Thoracic aorta (tissue), 2 donors: ENCODE results near the gene MAFF. TPM values are rescaled to one million over a fixed set of nuclear protein-coding genes. Genes with fewer than 3 reads are reported as not detected.
A peak's percentile ranks its signal among the peaks of the same experiment; 100 is the strongest.

Source experiments
- ATAC-seq: fragments of 150-250 bp; one replicate; pipeline ENCODE4 v1.8.0; 2017; ENCODE audit warnings: low read depth; ENCODE audit not compliant: insufficient number of reproducible peaks, low FRiP score
- DNase-seq: peaks from one replicate; pipeline ENCODE4 v3.0.0-alpha.2; 2020; ENCODE audit warnings: low spot score
- H3K27ac ChIP-seq, 2 donors: fragments of 200-600 bp; sonication (generic); 1 replicate in 1 of 2; 2 replicates in 1 of 2; pipeline ENCODE4 v1.5.1; 2016; ENCODE audit warnings: mild to moderate bottlenecking in 2 of 2, moderate library complexity in 2 of 2
- H3K27me3 ChIP-seq: fragments of 200-600 bp; sonication (generic); replicated peaks from 2 replicates; pipeline ENCODE4 v1.6.0; 2016; ENCODE audit warnings: mild to moderate bottlenecking; ENCODE audit not compliant: insufficient read depth
- H3K36me3 ChIP-seq: fragments of 200-600 bp; sonication (generic); one replicate; pipeline ENCODE4 v1.5.1; 2016
- H3K4me1 ChIP-seq, 2 donors: fragments of 200-600 bp; sonication (generic); 1 replicate in 1 of 2; 2 replicates in 1 of 2; pipeline versions ENCODE4 v1.5.1 to v1.6.0; 2016; ENCODE audit warnings: low read depth in 2 of 2, mild to moderate bottlenecking in 1 of 2; ENCODE audit not compliant: control insufficient read depth in 1 of 2
- H3K4me3 ChIP-seq: fragments of 200-600 bp; sonication (generic); 2 replicates; pipeline ENCODE4 v1.5.1; 2016; ENCODE audit warnings: mild to moderate bottlenecking
- H3K9me3 ChIP-seq: fragments of 200-600 bp; sonication (generic); 2 replicates; pipeline ENCODE4 v1.5.1; 2016
- CTCF ChIP-seq: fragments of 200-600 bp; sonication (generic); IDR thresholded peaks from one replicate; pipeline ENCODE4 v1.5.1; 2019; ENCODE audit warnings: antibody characterized with exemption
- total RNA-seq, 2 donors: library from RNA; depleted of rRNA; stranded (reverse); fragments of >200 nt; gene quantifications; one replicate each; pipeline versions ENCODE4 v1.1.0 to v1.2.3, GENCODE V29; 2016

Gene MAFF
- total RNA-seq, 2 donors from 2014 or later: 97.6 to 111 TPM

- TF ChIP-seq CTCF: no peak
- peaks cover 0 to 30% of the 10 kb centered on the region in 2 donors for H3K4me1 ChIP-seq
- no peaks in the 10 kb centered on the region for H3K9me3 ChIP-seq
- H3K36me3 ChIP-seq: peaks cover 2% of the 10 kb centered on the region
- no peak overlapping the region for H3K4me3 ChIP-seq
- H3K27me3 ChIP-seq: no peaks in the 10 kb centered on the region
- no peak overlapping the region for H3K27ac ChIP-seq
- no peak for ATAC-seq
- no peak for DNase-seq
These were observed 31.3 kb upstream of the MAFF start for GRCh38 chr22:38170469-38170868.

GRCh38 chr22:38171927-38172831 is 29.6 kb upstream of the MAFF start:
- no peak for DNase-seq
- Histone ChIP-seq H3K4me1 (peaks cover 0 to 37% of the 10 kb centered on the region in 2 donors), H3K27me3 (no peaks in the 10 kb centered on the region), H3K36me3 (no peaks in the 10 kb centered on the region), H3K4me3 (no peak overlapping the region), H3K9me3 (no peaks in the 10 kb centered on the region), H3K27ac (peak overlapping the region in 1 of 2 donors; percentile 9)
- ATAC-seq: no peak
- TF ChIP-seq CTCF: no peak

DNA sequence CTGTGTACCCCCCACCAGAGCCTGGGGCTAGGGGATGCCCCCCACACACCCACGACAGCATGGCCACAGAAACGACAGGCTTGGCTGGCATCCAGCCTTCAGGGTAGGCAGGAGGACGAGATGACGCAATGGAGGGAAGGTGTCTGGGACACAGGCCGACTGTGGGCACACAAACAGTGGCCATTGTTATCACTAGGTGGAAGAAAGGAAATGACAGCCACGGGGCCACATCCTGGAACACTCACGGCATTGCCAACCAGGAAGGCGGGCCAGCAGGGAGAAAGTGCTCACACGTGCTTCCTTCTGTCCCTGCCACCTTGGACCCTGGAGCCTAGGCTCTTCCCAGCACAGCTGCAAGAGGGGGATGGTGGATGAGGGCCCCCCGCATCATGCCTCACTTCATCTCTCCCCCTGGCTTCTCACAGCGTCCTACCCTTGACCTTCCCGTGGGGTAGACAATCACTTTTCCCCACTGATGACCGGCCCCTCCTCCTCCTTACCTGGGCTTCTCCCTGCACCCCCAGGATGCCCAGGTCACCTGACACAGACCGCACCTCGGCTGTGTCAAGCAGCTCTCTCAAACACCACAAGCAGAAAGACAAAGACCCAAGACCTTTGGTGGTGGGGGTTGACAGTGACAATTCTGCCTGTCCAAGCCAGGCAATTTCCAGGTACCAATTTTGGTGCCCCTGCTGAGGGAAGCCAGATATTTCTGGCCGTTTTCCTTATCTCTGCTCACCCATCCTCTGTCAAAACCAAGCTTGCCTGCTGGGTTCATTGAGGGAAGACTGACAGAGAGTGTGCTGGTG is 28.8 kb upstream of the MAFF start:
- DNase-seq (no peak), ATAC-seq (no peak)
- no peak overlapping the region for H3K4me3 ChIP-seq
- H3K4me1 ChIP-seq: peaks cover 4 to 37% of the 10 kb centered on the region in 2 donors
- H3K27me3 ChIP-seq: no peaks in the 10 kb centered on the region
- TF ChIP-seq CTCF: no peak
- H3K27ac ChIP-seq: no peak overlapping the region
- H3K9me3 ChIP-seq: no peaks in the 10 kb centered on the region
- H3K36me3 ChIP-seq: no peaks in the 10 kb centered on the region

DNA sequence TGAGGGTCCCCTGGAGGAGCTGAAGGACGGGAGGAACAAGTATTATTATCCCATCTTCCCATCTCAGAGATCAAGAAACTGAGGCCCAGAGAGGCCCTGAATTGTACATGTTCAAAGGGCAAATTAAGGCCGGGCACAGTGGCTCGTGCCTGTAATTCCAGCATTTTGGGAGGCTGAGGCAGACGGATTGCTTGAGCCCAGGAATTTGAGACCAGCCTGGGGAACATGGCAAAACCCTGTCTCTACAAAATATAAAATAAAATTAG is 28.2 kb upstream of the MAFF start:
- no peak for ATAC-seq
- Histone ChIP-seq H3K27me3 (no peaks in the 10 kb centered on the region), H3K27ac (no peak overlapping the region)

More for the DNA sequence above, 28.2 kb upstream of the MAFF start:
- Histone ChIP-seq H3K4me3 (no peak overlapping the region), H3K36me3 (no peaks in the 10 kb centered on the region), H3K4me1 (peaks cover 4 to 36% of the 10 kb centered on the region in 2 donors), H3K9me3 (no peaks in the 10 kb centered on the region)
- no peak for TF ChIP-seq CTCF
- DNase-seq: no peak
